Fibroblast of pulmonary artery (primary cell): ENCODE data around the gene OMP.

ENCODE experiments used
- DNase-seq: peaks from one replicate; pipeline ENCODE4 v3.0.0-alpha.2; 2010; ENCODE audit warnings: low read depth
- H3K4me3 ChIP-seq: replicated peaks from 2 replicates; pipeline ENCODE4 v1.5.1; 2011; ENCODE audit warnings: low read depth, mild to moderate bottlenecking, control low read depth, low read length, moderate library complexity
- CTCF ChIP-seq: IDR thresholded peaks from 2 replicates; pipeline ENCODE4 v1.5.1; 2011; ENCODE audit warnings: mild to moderate bottlenecking, control low read depth, low read length, inconsistent platforms; ENCODE audit errors: missing control alignments

The OMP gene

GRCh38 chr11:77118086-77118485 is 15.4 kb downstream of the OMP start:
- H3K4me3 ChIP-seq = no peak overlapping the region
- no peak for TF ChIP-seq CTCF
- DNase-seq = no peak

GRCh38 chr11:77118971-77119370 is 16.3 kb downstream of the OMP start:
- DNase-seq = no peak
- no peak overlapping the region for H3K4me3 ChIP-seq
- no peak for TF ChIP-seq CTCF

- DNase-seq = no peak
- no peak overlapping the region for H3K4me3 ChIP-seq
- no peak for TF ChIP-seq CTCF
Measured at GRCh38 chr11:77119531-77119936, 16.9 kb downstream of the OMP start.

GRCh38 chr11:77120571-77120970 is 17.9 kb downstream of the OMP start:
- H3K4me3 ChIP-seq = no peak overlapping the region
- no peak for DNase-seq
- TF ChIP-seq CTCF = no peak

GRCh38 chr11:77121096-77121640 is 18.5 kb downstream of the OMP start:
- no peak for DNase-seq
- no peak for TF ChIP-seq CTCF
- H3K4me3 ChIP-seq = no peak overlapping the region

- no peak overlapping the region for H3K4me3 ChIP-seq
- no peak for TF ChIP-seq CTCF
- no peak for DNase-seq
Measured at GRCh38 chr11:77121876-77122575, 19.4 kb downstream of the OMP start.
